ENCODE results near the gene PRSS38. TPM values are rescaled to one million over a fixed set of nuclear protein-coding genes. Genes with fewer than 3 reads are reported as not detected.

The PRSS38 gene
- polyA plus RNA-seq, 2 donors: not detected

DNA sequence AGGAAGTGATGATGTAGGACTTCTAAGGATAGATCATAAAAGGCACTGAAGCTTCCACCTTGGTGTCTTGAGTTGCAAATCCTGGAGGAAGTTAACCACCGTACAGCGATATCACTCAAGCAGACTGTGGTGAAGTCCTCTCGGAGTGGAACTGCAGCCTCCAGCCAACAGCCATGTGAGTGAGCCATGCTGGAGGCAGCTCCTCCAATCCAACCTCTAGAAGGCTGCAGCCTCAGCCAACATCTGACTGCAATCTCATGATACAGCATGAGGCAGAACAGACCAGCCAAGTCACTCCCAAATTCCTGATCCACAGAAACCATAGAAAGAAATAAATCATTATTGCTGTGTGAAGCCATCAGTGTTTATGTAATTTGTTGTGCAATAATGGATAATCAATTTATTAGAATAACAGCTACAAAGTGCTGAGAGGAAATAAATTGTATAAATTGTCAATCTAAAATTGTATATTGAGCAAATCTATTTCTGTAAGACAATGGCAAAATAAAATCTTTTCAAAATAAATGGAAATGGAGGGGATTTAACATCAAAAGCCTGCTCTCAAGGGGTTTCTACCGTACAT is 65.0 kb downstream of the PRSS38 start:
- Histone ChIP-seq H3K27me3 (ENCODE audit: control insufficient read depth in 1 of 2, insufficient read depth in 2 of 2, low read length in 2 of 2) (no peaks in the 10 kb centered on the region), H3K9me3 (ENCODE audit: control insufficient read depth in 2 of 2, insufficient read depth in 1 of 2, low read depth in 1 of 2, low read length in 1 of 2) (no peaks in the 10 kb centered on the region), H3K4me1 (ENCODE audit: control insufficient read depth in 2 of 2, insufficient read depth in 2 of 2, low read length in 1 of 2) (peaks cover 0 to 16% of the 10 kb centered on the region in 2 donors), H3K4me3 (ENCODE audit: low read depth in 1 of 2, low read length in 2 of 2) (no peak overlapping the region), H3K36me3 (ENCODE audit: control insufficient read depth in 2 of 2, insufficient read depth in 2 of 2, low read length in 1 of 2) (no peaks in the 10 kb centered on the region), H3K27ac (ENCODE audit: low read depth in 2 of 2, low read length in 1 of 2) (no peak overlapping the region)
- 70 to 73% methylated on average over 4 of the region's 4 CpGs for WGBS, 2 donors

DNA sequence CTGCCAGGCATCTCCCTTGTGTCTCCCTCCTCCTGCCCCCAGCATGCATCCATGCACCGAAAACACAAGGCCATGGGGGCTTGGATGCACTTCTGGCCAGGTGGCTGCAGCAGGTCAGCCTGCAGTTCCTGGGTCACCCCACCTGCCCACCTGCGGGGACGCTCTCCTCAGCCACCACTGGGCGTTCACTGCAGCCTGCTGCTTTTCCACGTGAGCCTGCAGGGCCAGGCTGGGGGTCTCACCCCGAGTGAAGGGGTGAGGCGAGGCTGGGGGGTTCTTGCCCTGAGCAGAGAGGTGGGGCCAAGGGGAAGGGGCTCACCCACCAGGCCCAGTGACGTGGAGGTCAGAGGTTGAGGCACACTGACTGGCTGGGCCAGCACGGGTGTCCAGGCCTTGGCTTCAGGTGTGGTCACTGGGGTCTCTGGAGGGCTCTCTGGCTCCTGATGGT is 67.6 kb downstream of the PRSS38 start:
- no peaks in the 10 kb centered on the region for H3K27me3 ChIP-seq (ENCODE audit: control insufficient read depth in 1 of 2, insufficient read depth in 2 of 2, low read length in 2 of 2)
- no peak overlapping the region for H3K27ac ChIP-seq (ENCODE audit: low read depth in 2 of 2, low read length in 1 of 2)
- peaks cover 11 to 23% of the 10 kb centered on the region in 2 donors for H3K4me1 ChIP-seq (ENCODE audit: control insufficient read depth in 2 of 2, insufficient read depth in 2 of 2, low read length in 1 of 2)
- 89 to 91% methylated on average over 9 of the region's 9 CpGs for WGBS, 2 donors
- H3K36me3 ChIP-seq (ENCODE audit: control insufficient read depth in 2 of 2, insufficient read depth in 2 of 2, low read length in 1 of 2): no peaks in the 10 kb centered on the region
- no peak overlapping the region for H3K4me3 ChIP-seq (ENCODE audit: low read depth in 1 of 2, low read length in 2 of 2)
- H3K9me3 ChIP-seq (ENCODE audit: control insufficient read depth in 2 of 2, insufficient read depth in 1 of 2, low read depth in 1 of 2, low read length in 1 of 2): no peaks in the 10 kb centered on the region

DNA sequence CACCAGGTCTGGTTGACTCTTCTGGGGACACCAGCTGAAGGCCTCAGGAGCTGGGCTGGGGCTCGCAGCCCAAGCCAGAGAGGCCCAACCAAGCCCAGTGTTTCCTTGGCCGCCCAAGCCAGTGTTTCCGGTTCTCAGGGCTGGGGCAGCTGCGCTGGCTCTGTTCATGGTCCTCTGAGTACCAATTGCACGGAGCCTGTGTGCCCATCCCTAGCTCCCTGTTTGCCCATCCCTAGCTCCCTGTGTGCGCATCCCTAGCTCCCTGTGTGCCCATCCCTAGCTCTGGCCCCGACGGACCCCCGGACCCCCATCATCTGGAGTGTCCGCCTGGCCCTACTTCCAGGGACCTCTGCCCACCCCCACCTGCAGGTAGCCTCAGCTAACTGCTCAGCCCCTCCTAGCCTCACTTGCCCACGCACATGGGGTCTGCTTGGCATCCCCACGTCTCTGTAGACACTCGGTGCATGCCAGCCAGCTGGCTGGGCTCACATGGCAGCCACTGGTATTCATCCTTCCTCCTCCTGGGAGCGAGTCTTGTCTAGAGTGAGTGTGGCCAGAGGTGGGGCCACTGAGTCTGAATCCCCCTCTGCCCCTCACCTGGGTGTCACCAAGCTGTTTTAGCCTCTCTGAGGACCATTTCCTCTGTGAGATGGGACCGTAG is 68.3 kb downstream of the PRSS38 start:
- Histone ChIP-seq H3K9me3 (ENCODE audit: control insufficient read depth in 2 of 2, insufficient read depth in 1 of 2, low read depth in 1 of 2, low read length in 1 of 2) (no peaks in the 10 kb centered on the region), H3K4me3 (ENCODE audit: low read depth in 1 of 2, low read length in 2 of 2) (no peak overlapping the region), H3K4me1 (ENCODE audit: control insufficient read depth in 2 of 2, insufficient read depth in 2 of 2, low read length in 1 of 2) (peaks cover 11 to 23% of the 10 kb centered on the region in 2 donors), H3K27ac (ENCODE audit: low read depth in 2 of 2, low read length in 1 of 2) (peak overlapping the region in 1 of 2 donors; percentile 0), H3K36me3 (ENCODE audit: control insufficient read depth in 2 of 2, insufficient read depth in 2 of 2, low read length in 1 of 2) (no peaks in the 10 kb centered on the region), H3K27me3 (ENCODE audit: control insufficient read depth in 1 of 2, insufficient read depth in 2 of 2, low read length in 2 of 2) (no peaks in the 10 kb centered on the region)
- 88 to 92% methylated on average over 12 to 15 of the region's 15 CpGs for WGBS, 2 donors

DNA sequence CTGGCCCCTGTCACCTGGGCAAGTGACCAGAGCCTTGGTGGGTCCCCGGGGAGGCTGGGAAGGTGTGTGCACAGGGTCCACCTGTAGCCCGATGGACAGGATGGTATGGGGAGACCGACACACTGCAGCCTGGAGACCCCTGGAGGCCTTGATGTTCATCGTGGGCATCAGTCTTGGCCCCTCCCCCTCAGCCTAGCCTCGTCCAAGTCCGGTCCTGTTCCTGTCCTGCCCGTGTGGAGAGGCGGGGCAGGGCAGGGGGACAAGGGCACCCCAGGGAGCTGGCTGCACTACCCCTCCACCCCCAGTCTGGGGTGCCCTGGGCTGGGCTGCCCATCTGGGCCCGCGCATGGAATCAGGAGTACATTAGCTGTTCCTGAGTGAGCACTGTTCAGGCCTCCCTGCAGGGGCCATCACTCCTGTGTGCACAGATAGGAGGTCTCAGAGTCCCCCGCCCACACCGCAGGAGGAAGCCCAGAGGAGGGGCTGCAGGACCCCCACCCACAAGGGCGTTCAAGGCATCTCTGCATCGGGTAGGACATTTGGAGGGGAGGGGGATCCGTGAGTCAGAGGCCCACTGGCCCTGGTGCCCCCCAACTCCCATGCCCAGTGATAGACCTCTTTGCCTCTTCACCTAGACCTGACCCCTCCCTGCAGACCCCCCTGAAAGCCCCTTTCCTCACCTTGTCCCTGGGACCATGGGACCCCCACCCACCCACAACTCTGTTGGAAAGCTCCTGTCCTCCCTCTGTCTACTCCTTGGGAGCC is 69.1 kb downstream of the PRSS38 start:
- peaks cover 11 to 23% of the 10 kb centered on the region in 2 donors for H3K4me1 ChIP-seq (ENCODE audit: control insufficient read depth in 2 of 2, insufficient read depth in 2 of 2, low read length in 1 of 2)
- no peaks in the 10 kb centered on the region for H3K9me3 ChIP-seq (ENCODE audit: control insufficient read depth in 2 of 2, insufficient read depth in 1 of 2, low read depth in 1 of 2, low read length in 1 of 2)
- no peaks in the 10 kb centered on the region for H3K36me3 ChIP-seq (ENCODE audit: control insufficient read depth in 2 of 2, insufficient read depth in 2 of 2, low read length in 1 of 2)
- WGBS, 2 donors: 85 to 90% methylated on average over 15 of the region's 15 CpGs
- H3K27ac ChIP-seq (ENCODE audit: low read depth in 2 of 2, low read length in 1 of 2): no peak overlapping the region
- no peak overlapping the region for H3K4me3 ChIP-seq (ENCODE audit: low read depth in 1 of 2, low read length in 2 of 2)
- no peaks in the 10 kb centered on the region for H3K27me3 ChIP-seq (ENCODE audit: control insufficient read depth in 1 of 2, insufficient read depth in 2 of 2, low read length in 2 of 2)

DNA sequence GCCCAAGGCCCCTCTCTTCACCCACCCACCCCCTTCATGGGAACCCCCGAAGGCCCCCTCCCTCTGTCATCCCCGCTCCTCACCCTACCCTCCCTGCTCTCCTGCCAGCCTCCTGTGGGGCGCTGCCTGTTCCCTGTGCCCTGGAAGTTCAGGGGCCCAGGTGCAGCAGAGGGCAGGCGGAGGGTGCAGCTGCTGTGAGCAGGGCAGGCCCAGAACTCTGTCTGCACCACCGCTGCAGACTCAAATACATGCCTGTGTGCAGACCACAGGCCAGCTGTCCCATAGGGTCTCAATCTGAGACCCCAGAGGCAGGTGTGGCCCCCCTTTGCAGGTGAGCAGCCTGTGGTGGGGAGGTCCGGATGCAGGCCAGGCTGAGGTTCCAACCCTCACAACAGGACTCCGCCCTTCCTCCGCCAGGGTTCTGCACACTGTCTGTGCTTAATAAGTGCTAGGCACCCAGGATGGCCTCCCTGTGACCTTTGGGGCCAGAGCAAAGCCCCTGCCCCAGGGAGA is 69.7 kb downstream of the PRSS38 start:
- Histone ChIP-seq H3K4me3 (ENCODE audit: low read depth in 1 of 2, low read length in 2 of 2) (no peak overlapping the region), H3K27ac (ENCODE audit: low read depth in 2 of 2, low read length in 1 of 2) (peak overlapping the region; percentile 56 to 72), H3K4me1 (ENCODE audit: control insufficient read depth in 2 of 2, insufficient read depth in 2 of 2, low read length in 1 of 2) (peaks cover 11 to 23% of the 10 kb centered on the region in 2 donors)

DNA sequence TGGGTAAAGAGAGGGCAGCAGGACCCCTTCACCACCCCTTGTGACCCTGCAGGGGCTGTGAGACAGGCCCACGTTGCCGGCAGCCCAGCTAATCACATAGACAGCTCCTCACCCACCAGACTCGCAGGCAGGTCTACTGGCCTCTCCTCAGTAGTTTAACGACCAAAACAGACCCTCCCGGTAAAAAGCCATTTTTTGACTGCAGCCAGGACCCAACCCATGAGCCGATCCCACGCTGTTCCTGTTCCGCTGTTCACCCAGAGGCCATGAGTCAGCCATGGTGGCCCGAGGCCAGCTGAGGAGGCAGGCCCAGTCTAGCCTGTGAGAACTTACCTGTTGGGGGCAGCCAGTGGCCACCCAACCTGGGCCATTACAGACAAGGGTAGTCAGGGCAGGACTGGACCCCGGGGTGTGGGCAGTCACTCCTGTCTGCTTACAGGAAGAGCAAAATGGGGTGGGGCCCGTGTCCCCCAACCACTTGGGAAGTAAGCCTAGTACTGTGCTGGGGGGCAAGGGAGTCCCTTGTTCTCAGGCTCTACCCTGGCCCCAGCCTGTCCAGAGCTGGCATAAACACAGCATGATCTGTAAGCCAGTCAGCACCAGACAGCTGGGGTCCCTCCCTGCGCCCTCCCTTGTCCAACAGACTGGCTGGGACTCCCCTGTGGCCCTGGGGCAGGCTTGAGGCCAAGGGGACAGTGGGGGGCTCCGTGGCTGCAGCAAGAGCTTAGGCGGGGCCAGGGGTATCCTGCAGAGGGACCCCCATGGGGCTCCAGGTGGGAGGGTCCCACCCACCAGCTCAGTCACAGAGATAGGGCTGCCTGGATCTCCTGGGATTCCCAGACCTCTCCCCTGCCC is 70.4 kb downstream of the PRSS38 start:
- H3K36me3 ChIP-seq (ENCODE audit: control insufficient read depth in 2 of 2, insufficient read depth in 2 of 2, low read length in 1 of 2): no peaks in the 10 kb centered on the region
- H3K4me3 ChIP-seq (ENCODE audit: low read depth in 1 of 2, low read length in 2 of 2): no peak overlapping the region
- peak overlapping the region; percentile 56 to 72 for H3K27ac ChIP-seq (ENCODE audit: low read depth in 2 of 2, low read length in 1 of 2)
- WGBS, 2 donors: 26 to 40% methylated on average over 14 of the region's 14 CpGs
- no peaks in the 10 kb centered on the region for H3K9me3 ChIP-seq (ENCODE audit: control insufficient read depth in 2 of 2, insufficient read depth in 1 of 2, low read depth in 1 of 2, low read length in 1 of 2)
- H3K4me1 ChIP-seq (ENCODE audit: control insufficient read depth in 2 of 2, insufficient read depth in 2 of 2, low read length in 1 of 2): peaks cover 11 to 23% of the 10 kb centered on the region in 2 donors
- H3K27me3 ChIP-seq (ENCODE audit: control insufficient read depth in 1 of 2, insufficient read depth in 2 of 2, low read length in 2 of 2): no peaks in the 10 kb centered on the region

More for the DNA sequence above, 69.7 kb downstream of the PRSS38 start:
- 58 to 61% methylated on average over 8 of the region's 8 CpGs for WGBS, 2 donors
- H3K36me3 ChIP-seq (ENCODE audit: control insufficient read depth in 2 of 2, insufficient read depth in 2 of 2, low read length in 1 of 2): no peaks in the 10 kb centered on the region
- no peaks in the 10 kb centered on the region for H3K9me3 ChIP-seq (ENCODE audit: control insufficient read depth in 2 of 2, insufficient read depth in 1 of 2, low read depth in 1 of 2, low read length in 1 of 2)
- H3K27me3 ChIP-seq (ENCODE audit: control insufficient read depth in 1 of 2, insufficient read depth in 2 of 2, low read length in 2 of 2): no peaks in the 10 kb centered on the region

DNA sequence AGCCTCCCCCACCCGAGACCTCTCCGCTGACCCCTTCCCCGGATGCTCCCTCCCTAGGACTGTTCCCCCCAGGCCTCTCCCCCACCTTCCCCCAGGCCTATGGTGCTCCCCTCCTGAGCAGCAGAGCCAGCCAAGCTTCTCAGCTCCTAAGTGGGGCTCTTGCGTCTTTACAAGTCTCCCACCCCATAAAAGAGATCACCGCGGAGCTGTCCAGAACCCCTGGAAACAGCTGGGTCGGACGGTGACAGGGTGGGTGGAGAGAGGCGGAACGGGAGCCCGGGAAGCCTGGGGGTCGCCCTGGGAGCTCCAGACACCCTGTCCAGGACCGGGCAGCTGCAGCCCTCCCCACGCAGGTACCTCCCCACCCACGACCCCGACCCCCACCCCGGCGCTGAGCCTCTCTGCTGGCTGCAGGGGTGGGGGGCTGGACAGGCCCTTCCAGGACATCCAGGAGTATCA is 71.1 kb downstream of the PRSS38 start:
- no peaks in the 10 kb centered on the region for H3K36me3 ChIP-seq (ENCODE audit: control insufficient read depth in 2 of 2, insufficient read depth in 2 of 2, low read length in 1 of 2)
- peaks cover 11 to 23% of the 10 kb centered on the region in 2 donors for H3K4me1 ChIP-seq (ENCODE audit: control insufficient read depth in 2 of 2, insufficient read depth in 2 of 2, low read length in 1 of 2)
- peak overlapping the region in 1 of 2 donors; percentile 32 for H3K4me3 ChIP-seq (ENCODE audit: low read depth in 1 of 2, low read length in 2 of 2)
- no peaks in the 10 kb centered on the region for H3K27me3 ChIP-seq (ENCODE audit: control insufficient read depth in 1 of 2, insufficient read depth in 2 of 2, low read length in 2 of 2)
- H3K9me3 ChIP-seq (ENCODE audit: control insufficient read depth in 2 of 2, insufficient read depth in 1 of 2, low read depth in 1 of 2, low read length in 1 of 2): no peaks in the 10 kb centered on the region
- WGBS, 2 donors: 21 to 24% methylated on average over 16 to 18 of the region's 18 CpGs
- peak overlapping the region; percentile 71 to 84 for H3K27ac ChIP-seq (ENCODE audit: low read depth in 2 of 2, low read length in 1 of 2)

DNA sequence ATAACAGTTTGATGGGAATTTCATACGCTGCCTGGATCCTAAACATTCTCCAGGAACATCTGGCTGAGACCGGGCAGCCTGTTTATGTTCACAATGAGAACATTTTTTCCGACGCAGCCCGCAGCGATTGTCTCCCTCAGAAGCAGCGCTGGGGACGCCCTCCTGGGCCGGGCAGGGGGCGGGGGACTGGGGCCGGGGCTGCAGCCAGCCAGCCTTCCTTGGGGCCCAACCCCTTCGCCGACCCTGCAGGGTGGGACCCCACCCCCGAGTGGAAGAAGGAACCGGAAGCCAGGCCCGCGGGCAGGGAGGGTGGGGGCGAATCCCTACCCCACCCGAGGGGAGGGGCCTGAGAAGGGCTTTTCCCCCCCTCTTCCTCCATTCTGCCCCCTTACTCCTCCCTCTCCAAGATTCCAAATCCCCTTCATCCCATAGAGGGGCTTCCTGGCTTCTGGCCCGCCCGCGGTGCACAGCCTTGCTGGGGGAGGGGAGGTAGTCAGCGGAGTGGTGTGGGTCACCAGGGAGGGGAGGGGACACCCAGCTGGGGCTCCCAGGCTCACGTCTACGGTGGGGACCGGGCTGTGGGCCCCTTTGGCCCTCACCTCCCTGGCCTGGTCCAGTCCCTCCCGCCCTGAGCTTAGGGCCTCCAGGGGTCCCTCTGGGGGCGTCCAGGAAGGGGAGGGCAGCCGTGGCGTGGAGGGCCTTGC is 71.7 kb downstream of the PRSS38 start:
- 6 to 8% methylated on average over 28 to 30 of the region's 30 CpGs for WGBS, 2 donors
- Histone ChIP-seq H3K36me3 (ENCODE audit: control insufficient read depth in 2 of 2, insufficient read depth in 2 of 2, low read length in 1 of 2) (no peaks in the 10 kb centered on the region), H3K4me3 (ENCODE audit: low read depth in 1 of 2, low read length in 2 of 2) (peak overlapping the region; percentile 24 to 32), H3K9me3 (ENCODE audit: control insufficient read depth in 2 of 2, insufficient read depth in 1 of 2, low read depth in 1 of 2, low read length in 1 of 2) (no peaks in the 10 kb centered on the region), H3K4me1 (ENCODE audit: control insufficient read depth in 2 of 2, insufficient read depth in 2 of 2, low read length in 1 of 2) (peaks cover 11 to 23% of the 10 kb centered on the region in 2 donors), H3K27ac (ENCODE audit: low read depth in 2 of 2, low read length in 1 of 2) (peak overlapping the region; percentile 59 to 84), H3K27me3 (ENCODE audit: control insufficient read depth in 1 of 2, insufficient read depth in 2 of 2, low read length in 2 of 2) (no peaks in the 10 kb centered on the region)

Measured in esophagus (tissue), 2 donors.